Panc1 (cell line): Measurements from ENCODE around the gene AK4. TPM values are rescaled to one million over a fixed set of nuclear protein-coding genes. Genes with fewer than 3 reads are reported as not detected.

Experiments
- ATAC-seq: fragments of 200-7000 bp; cut with Tn5 transposase; 2 replicates; pipeline ENCODE4 v1.9.1; 2020; ENCODE audit warnings: mild to moderate bottlenecking, moderate library complexity
- BruUV-seq: library from RNA; stranded (reverse); fragments of 400-500 nt; replicated peaks from 2 replicates; lab custom pipeline; 2021; lab: Mats Ljungman, UMichigan
- CTCF ChIA-PET: fragments of 300-600 bp; sonication (Branson Sonifier 250); formaldehyde crosslinking; loops from one replicate; lab custom pipeline; 2022; ENCODE audit warnings: antibody characterized with exemption; lab: Charles Lee
- POLR2A ChIA-PET: fragments of 300-600 bp; sonication (Branson Sonifier 250); formaldehyde crosslinking; loops from one replicate; lab custom pipeline; 2022; ENCODE audit warnings: antibody characterized with exemption; lab: Charles Lee
- DNase-seq: peaks from one replicate; pipeline ENCODE4 v3.0.0-alpha.2; 2010; ENCODE audit warnings: low read depth, low spot score
- H3K27ac ChIP-seq: 2 replicates; pipeline ENCODE4 v1.5.1; 2011; ENCODE audit warnings: mild to moderate bottlenecking, low read length, inconsistent platforms
- H3K27me3 ChIP-seq: fragments of 200-500 bp; sonication (Bioruptor generic); 2 replicates; pipeline ENCODE4 v1.6.0; 2014; ENCODE audit warnings: low read length, inconsistent platforms; ENCODE audit not compliant: control insufficient read depth, insufficient read depth
- H3K36me3 ChIP-seq: fragments of 200-500 bp; sonication (Bioruptor generic); 2 replicates; pipeline ENCODE4 v1.5.1; 2014; ENCODE audit warnings: inconsistent platforms, mild to moderate bottlenecking, low read length, moderate library complexity; ENCODE audit not compliant: control insufficient read depth, insufficient read depth
- H3K4me1 ChIP-seq: 2 replicates; pipeline ENCODE4 v1.5.1; 2011; ENCODE audit warnings: inconsistent platforms, mild to moderate bottlenecking, low read length, moderate library complexity; ENCODE audit not compliant: control insufficient read depth, insufficient read depth
- H3K4me3 ChIP-seq, 2 experiments: 2 replicates each; pipeline ENCODE4 v1.5.1; 2011 to 2012; ENCODE audit warnings: low read depth in 2 of 2, low read length in 2 of 2, mild to moderate bottlenecking in 2 of 2, inconsistent platforms in 1 of 2, moderate library complexity in 1 of 2
- H3K9me3 ChIP-seq: fragments of 200-500 bp; sonication (Bioruptor generic); 2 replicates; pipeline ENCODE4 v1.5.1; 2014; ENCODE audit warnings: low read depth, mild to moderate bottlenecking, inconsistent platforms, low read length, moderate library complexity; ENCODE audit not compliant: control insufficient read depth, insufficient read depth
- POLR2AphosphoS5 ChIP-seq: IDR thresholded peaks from 2 replicates; pipeline ENCODE4 v1.6.1; 2012; ENCODE audit warnings: mild to moderate bottlenecking, low read depth, low read length, moderate library complexity
- SIN3A ChIP-seq: IDR thresholded peaks from 2 replicates; pipeline ENCODE4 v1.6.1; 2012; ENCODE audit warnings: low read depth, mild to moderate bottlenecking, low read length, moderate library complexity, borderline replicate concordance; ENCODE audit not compliant: insufficient read depth
- TCF7L2 ChIP-seq: IDR thresholded peaks from 2 replicates; pipeline ENCODE4 v1.6.1; 2011; ENCODE audit warnings: mild to moderate bottlenecking, low read depth, low read length, inconsistent platforms
- in situ Hi-C: cut with HindIII; loops from 2 replicates; pipeline ENCODE4 v1.10.0; 2016; ENCODE audit warnings: low sequenced_read_pairs, low pct_unique_long_range_greater_than_20kb
- intact Hi-C: fragments of 100-400 bp; cut with micrococcal nuclease; formaldehyde crosslinking; loops from one replicate; pipeline ENCODE4 v1.10.0; 2022; ENCODE audit not compliant: unreplicated experiment
- total RNA-seq: library from RNA; stranded (reverse); gene quantifications from one replicate; pipeline ENCODE4 v1.2.1, GENCODE V29; 2021; ENCODE audit not compliant: unreplicated experiment
- TF ChIP-seq, protein P1 (sequence below), 2 experiments: IDR thresholded peaks; 2 replicates each; pipeline ENCODE4 v1.6.1; 2011 to 2012; ENCODE audit warnings: low read depth in 2 of 2, control low read depth in 1 of 2, low read length in 1 of 2, mild to moderate bottlenecking in 1 of 2, moderate library complexity in 1 of 2; ENCODE audit not compliant: insufficient read depth in 1 of 2
- TF ChIP-seq, protein P2 (sequence below): fragments of 450-650 bp; IDR thresholded peaks from 2 replicates; pipeline ENCODE4 v1.5.1; 2017; ENCODE audit warnings: mild to moderate bottlenecking

AK4 gene
- total RNA-seq, 1 experiment from 2014 or later: 26.8 TPM

DNA sequence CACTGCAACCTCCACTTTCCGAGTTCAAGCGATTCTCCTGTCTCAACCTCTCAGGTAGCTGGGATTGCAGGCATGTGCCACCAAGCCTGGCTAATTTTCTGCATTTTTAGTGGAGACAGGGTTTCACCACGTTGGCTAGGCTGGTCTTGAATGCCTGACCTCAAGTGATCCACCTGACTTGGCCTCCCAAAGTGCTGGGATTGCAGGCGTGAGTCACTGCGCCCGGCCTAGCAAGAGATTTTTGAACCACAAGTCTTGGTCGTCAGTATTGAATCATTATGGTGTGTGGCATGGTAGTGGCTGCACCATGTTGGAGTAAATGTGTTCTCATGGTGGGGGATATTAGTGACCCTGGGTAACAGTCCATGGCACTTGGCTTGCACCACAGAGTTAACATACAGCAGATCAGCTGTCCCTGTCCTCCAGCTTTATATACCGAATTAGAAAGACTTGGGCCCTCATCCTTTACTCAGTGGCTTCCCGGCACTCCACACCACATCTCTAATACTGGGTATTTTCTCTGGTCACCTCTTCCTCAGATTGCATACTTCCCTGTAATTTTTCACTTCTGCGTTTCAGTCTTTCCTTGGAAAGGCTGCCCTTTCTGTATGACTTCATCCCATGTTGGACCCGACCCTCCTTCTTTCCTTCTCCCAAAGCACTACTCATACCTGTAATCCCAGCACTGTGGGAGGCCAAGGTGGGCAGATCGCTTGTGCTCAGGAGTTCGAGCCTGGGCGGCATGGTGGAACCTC is 25.1 kb downstream of the AK4 start:
- H3K4me1 ChIP-seq: peaks cover 22% of the 10 kb centered on the region
- ATAC-seq (no peak), DNase-seq (no peak)
- TF ChIP-seq, protein P1, sequence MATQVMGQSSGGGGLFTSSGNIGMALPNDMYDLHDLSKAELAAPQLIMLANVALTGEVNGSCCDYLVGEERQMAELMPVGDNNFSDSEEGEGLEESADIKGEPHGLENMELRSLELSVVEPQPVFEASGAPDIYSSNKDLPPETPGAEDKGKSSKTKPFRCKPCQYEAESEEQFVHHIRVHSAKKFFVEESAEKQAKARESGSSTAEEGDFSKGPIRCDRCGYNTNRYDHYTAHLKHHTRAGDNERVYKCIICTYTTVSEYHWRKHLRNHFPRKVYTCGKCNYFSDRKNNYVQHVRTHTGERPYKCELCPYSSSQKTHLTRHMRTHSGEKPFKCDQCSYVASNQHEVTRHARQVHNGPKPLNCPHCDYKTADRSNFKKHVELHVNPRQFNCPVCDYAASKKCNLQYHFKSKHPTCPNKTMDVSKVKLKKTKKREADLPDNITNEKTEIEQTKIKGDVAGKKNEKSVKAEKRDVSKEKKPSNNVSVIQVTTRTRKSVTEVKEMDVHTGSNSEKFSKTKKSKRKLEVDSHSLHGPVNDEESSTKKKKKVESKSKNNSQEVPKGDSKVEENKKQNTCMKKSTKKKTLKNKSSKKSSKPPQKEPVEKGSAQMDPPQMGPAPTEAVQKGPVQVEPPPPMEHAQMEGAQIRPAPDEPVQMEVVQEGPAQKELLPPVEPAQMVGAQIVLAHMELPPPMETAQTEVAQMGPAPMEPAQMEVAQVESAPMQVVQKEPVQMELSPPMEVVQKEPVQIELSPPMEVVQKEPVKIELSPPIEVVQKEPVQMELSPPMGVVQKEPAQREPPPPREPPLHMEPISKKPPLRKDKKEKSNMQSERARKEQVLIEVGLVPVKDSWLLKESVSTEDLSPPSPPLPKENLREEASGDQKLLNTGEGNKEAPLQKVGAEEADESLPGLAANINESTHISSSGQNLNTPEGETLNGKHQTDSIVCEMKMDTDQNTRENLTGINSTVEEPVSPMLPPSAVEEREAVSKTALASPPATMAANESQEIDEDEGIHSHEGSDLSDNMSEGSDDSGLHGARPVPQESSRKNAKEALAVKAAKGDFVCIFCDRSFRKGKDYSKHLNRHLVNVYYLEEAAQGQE (IDR thresholded peaks at IDR 0.05; ENCODE audit: insufficient read depth in 1 of 2, low read depth in 2 of 2, low read length in 1 of 2): no peak
- no peak overlapping the region for H3K27ac ChIP-seq
- intact Hi-C loops (no loop called here), in situ Hi-C loops (no loop called here)
- ChIA-PET CTCF (no interaction called here), POLR2A (no interaction called here)
- no peaks in the 10 kb centered on the region for H3K9me3 ChIP-seq
- BruUV-seq: no TSS peak
- H3K27me3 ChIP-seq: no peaks in the 10 kb centered on the region
- H3K4me3 ChIP-seq: no peak overlapping the region
- no peaks in the 10 kb centered on the region for H3K36me3 ChIP-seq

DNA sequence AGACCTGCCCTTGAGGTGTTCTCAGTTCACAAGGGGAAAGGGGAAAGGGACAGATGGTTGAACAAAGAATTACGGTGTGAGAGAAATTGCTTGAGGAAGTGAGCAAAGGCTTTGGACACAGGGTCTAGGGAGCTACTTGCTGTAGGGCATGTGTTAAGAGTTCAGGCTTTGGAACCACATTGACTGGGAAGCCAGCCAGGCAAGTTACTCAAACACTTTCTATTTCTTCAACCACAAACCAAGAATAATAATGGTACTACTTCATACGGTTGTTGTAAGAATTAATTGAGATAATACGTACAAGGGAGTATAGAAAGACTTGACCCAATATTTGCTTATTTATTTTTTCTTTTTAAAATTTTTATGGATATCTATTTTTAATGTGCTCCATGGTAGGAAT is 26.6 kb downstream of the AK4 start:
- peak overlapping the region; percentile 64 for H3K27ac ChIP-seq
- CTCF ChIA-PET: interaction anchor here (0.7 kb wide), 1 partner anchor 33 kb away, joined by 4 read pairs; no protein-coding TSS in a partner anchor

More for the DNA sequence above, 26.6 kb downstream of the AK4 start:
- Histone ChIP-seq H3K9me3 (no peaks in the 10 kb centered on the region), H3K36me3 (no peaks in the 10 kb centered on the region), H3K4me1 (peaks cover 22% of the 10 kb centered on the region), H3K4me3 (no peak overlapping the region), H3K27me3 (no peaks in the 10 kb centered on the region)
- peak; percentile 79 for ATAC-seq
- intact Hi-C loops (no loop called here), in situ Hi-C loops (no loop called here)
- DNase-seq: no peak
- no TSS peak for BruUV-seq
- POLR2A ChIA-PET: interaction anchor here (0.7 kb wide), 2 partner anchors 187 to 274 kb away, joined by 3 to 4 read pairs; no protein-coding TSS in a partner anchor
- TF ChIP-seq TCF7L2 (no peak), SIN3A (no peak), POLR2AphosphoS5 (no peak)
- TF ChIP-seq, protein P1 (IDR thresholded peaks at IDR 0.05; ENCODE audit: insufficient read depth in 1 of 2, low read depth in 2 of 2, low read length in 1 of 2): no peak
- TF ChIP-seq, protein P2, sequence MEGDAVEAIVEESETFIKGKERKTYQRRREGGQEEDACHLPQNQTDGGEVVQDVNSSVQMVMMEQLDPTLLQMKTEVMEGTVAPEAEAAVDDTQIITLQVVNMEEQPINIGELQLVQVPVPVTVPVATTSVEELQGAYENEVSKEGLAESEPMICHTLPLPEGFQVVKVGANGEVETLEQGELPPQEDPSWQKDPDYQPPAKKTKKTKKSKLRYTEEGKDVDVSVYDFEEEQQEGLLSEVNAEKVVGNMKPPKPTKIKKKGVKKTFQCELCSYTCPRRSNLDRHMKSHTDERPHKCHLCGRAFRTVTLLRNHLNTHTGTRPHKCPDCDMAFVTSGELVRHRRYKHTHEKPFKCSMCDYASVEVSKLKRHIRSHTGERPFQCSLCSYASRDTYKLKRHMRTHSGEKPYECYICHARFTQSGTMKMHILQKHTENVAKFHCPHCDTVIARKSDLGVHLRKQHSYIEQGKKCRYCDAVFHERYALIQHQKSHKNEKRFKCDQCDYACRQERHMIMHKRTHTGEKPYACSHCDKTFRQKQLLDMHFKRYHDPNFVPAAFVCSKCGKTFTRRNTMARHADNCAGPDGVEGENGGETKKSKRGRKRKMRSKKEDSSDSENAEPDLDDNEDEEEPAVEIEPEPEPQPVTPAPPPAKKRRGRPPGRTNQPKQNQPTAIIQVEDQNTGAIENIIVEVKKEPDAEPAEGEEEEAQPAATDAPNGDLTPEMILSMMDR: no peak
